RKO (cell line): Measurements from ENCODE around the gene HOXD11.

ENCODE experiments used
- DNase-seq: peaks from one replicate; pipeline ENCODE4 v3.0.0-alpha.2; 2016; ENCODE audit warnings: low spot score

The HOXD11 gene

GRCh38 chr2:176132205-176133171 is 25.4 kb downstream of the HOXD11 start:
- DNase-seq = no peak

- DNase-seq = no peak
Observed at GRCh38 chr2:176133389-176133788, 26.3 kb downstream of the HOXD11 start.

DNA sequence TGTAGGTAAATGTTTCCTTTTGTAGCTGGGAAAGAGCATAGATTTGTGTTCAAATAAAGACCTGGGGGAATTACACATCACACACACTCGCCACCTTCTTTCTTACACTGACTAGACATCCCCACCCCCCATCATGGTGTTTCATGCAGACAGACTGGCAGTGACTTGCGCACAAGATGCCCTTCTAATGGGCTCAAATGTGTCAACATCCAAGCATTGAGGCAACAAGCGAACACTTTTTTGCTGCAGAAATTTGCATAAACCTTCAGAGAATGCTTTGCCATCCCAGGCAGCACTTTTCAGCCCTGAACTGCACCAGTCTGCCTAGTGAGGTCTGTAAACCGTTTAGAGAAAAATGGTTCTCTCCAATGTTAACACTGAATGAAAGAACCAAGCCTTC is 27.0 kb downstream of the HOXD11 start:
- no peak for DNase-seq

- DNase-seq = peak; percentile 78
Observed at GRCh38 chr2:176135035-176135440, 28.0 kb downstream of the HOXD11 start.

DNA sequence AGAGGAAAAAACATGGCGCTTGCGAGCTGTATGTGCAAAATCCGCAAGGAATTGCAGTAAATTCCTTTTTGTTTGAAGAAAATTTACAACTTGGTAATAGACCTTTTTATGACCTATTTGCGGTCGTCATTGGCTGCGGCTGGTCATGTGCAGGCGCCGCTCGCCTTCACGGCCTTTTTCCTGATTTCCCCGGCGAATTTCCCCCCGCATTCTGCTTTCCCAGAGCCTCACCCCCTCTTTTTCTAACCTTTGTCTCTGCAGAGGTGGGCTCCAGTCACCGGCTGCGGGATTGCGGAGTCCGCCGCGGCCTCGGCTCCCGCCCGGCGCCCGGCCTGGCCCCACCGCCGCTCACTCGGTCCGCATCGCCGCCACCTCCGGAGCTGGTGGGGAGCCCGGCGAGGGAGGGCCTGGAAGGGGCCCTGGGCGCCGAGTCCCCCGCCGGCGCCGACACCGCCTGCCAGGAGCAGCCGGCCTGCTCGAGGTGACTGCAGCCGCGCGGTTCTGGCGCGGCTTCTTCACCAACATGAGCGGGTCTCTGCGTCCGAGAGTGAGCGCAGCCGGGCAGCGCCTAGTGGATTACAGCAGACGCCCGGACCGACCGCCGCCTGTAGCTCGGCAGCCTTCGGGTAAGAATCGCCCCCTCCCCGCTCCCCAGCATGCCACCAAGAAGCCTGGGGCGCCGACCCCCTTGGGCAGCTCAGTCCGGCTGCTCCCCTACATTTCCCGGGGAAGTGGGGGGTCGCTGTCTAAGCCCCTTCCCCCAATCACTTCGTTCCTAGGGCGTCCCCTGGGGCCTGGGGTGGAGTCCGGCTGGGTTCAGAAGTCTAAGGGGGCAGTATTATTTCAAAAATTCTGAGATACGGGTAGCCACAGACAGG is 29.5 kb downstream of the HOXD11 start:
- peak; percentile 53 for DNase-seq

GRCh38 chr2:176137252-176137580 is 30.1 kb downstream of the HOXD11 start:
- no peak for DNase-seq

DNA sequence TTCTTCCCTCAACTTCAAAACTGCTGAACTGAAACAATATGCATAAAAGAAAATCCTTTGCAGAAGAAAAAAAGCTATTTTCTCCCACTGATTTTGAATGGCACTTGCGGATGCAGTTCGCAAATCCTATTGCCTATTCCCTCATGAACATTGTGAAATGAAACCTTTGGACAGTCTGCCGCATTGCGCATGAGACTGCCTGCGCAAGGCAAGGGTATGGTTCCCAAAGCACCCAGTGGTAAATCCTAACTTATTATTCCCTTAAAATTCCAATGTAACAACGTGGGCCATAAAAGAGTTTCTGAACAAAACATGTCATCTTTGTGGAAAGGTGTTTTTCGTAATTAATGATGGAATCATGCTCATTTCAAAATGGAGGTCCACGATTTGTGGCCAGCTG is 30.8 kb downstream of the HOXD11 start:
- DNase-seq = no peak

- DNase-seq = no peak
Observed at GRCh38 chr2:176138526-176138922, 31.4 kb downstream of the HOXD11 start.

GRCh38 chr2:176138923-176139660 is 32.0 kb downstream of the HOXD11 start:
- no peak for DNase-seq

DNA sequence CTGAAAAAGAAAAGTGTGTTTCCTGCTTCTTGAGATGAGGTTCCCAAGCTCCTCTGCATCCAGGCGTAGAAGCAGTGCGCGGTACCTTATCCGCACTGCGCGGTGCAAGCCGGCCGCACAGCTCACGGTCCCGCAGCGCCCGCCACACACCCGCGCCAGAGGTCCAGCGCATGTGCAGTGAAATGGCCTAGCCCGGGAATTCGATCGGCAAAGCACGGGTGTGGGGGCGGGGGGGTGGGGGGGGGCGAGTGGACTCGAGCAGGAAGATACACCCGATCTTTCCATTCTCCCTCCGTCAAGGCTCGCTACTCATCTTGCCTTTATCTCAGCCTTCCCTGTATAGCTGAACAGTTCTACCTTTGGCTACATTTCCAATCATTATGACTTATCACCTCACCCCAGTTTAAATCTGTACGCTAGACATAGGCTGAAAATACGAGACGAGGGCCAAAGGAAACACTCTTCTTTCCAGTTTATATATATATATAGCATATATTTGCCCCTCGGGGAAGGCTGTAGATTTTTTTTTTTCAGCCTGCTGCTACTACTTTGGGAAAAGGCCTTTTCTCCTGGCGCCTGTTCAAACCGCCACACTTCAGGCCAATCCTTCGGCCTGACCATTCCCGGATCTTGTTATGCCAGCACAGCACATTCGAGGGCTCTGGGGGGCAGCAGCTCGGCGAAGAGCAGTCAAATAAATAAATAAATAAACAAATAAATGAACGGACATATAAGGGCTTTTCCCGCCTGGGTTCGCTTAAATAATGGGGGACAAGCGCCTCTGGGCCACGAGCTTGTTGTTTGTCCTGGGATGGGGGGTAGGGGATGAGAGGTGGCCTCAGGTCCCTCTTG is 32.8 kb downstream of the HOXD11 start:
- DNase-seq = no peak

DNA sequence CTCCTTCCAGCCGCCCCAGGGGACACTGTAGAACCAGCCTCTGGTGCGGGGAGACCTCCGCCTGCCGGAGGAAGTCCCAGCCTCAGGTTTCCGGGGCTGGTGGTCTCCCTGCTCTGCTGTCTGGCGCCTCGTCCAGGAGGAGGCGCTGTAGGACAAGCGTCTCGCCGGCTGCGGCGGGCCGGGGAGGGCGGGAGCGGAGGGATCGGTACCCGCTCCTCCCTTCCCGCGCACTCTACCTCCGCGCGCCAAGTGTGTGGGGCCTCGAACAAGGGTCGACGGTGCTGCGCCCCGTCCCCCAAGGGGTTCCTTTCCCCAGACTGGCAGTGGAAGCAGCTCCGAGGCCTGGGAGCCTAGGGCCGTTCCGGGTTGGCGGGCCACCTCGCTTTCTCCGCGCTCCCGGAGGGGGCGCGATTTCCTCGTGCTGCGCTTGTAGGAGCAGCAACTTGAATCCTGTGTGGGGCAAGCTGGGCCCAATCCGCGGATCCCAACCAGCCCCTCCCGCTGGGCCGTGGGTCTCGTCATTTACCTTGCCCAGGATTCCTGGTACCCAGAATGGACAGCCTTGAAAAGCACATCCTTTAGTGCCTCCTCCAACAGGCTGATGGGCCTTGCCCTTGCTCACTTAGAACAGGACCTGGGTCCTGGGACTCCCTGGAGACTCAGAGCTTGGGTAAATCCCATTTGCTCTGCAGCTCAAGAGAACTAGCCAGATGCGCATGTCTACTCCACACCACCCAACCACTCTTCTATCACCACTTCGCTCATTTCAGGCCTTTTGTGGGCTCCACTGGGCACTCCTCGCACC is 33.6 kb downstream of the HOXD11 start:
- peak; percentile 53 for DNase-seq

DNA sequence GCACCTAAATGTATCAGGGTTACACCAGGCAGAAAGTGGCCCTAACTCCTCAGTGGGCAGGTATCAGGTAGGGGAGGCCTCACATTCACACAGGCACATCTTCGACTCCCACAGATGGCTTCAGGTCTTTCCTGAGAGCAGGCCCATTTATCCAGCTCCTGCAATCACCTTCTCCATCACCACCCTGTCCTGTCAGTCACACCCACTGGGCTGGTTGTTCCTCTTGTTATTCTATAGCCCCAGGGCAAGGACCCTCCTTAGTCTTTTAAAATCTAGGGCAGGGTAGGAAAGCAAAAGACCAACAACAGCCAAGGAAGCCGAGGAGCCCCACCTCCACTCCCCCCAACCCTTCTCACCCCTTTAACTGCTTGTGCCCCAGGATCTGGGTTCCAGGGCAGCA is 35.2 kb downstream of the HOXD11 start:
- no peak for DNase-seq

- no peak for DNase-seq
Observed at GRCh38 chr2:176145085-176145969, 38.2 kb downstream of the HOXD11 start.

- DNase-seq = no peak
Observed at GRCh38 chr2:176146101-176146500, 39.0 kb downstream of the HOXD11 start.

- DNase-seq = no peak
Observed at GRCh38 chr2:176146645-176147044, 39.6 kb downstream of the HOXD11 start.

- DNase-seq = no peak
Observed at GRCh38 chr2:176147210-176147799, 40.2 kb downstream of the HOXD11 start.

DNA sequence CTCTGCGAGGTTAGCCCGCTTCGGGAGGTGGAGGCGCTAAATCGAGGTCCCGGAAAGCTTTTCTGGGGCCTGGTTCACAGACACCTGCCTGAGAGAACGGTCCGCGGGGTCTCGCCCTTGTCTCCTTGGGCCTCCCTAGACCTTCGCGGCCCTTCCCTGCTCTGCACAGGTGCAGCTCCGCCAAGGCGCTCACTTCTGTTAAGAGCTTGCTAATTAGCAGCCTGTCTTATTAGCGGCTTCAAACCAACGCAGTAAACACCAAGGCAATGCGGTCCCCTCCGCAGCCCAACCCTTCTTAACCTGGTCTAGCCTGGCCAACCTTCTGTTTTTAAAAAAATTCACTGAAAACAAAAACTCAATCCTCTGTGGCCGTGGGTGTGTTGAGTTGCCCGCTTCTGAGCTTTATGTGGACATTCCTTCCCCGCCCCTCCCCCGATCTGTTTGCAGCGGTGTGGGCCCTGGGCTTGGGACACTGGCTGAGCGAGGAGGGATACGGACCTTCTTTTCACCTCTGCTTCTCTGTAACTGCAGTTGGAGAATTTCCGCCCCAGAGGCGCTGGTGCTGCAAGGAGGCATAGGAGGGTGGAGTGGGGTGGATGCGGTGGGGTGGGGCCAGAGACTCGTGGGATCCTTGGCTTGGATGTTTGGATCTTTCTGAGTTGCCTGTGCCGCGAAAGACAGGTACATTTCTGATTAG is 40.9 kb downstream of the HOXD11 start:
- DNase-seq = no peak

GRCh38 chr2:176148751-176149421 is 41.8 kb downstream of the HOXD11 start:
- no peak for DNase-seq
